ENCODE measurements around the gene PAX4. TPM values are rescaled to one million over a fixed set of nuclear protein-coding genes. Genes with fewer than 3 reads are reported as not detected.

Gene PAX4
- total and polyA plus RNA-seq, 9 of the 15 experiments (the other 6 are each of a cell fraction or from before 2014, with no cell fraction given): not detected

GRCh38 chr7:127654404-127655394 is 36.8 kb upstream of the PAX4 start (continued):
- TF ChIP-seq PKNOX1 (IDR thresholded peaks at IDR 0.05) (peak; percentile 81), MXD1 (CRISPR knock-in tag; IDR thresholded peaks at IDR 0.05; ENCODE audit: borderline replicate concordance, poor library complexity, severe bottlenecking) (no peak), NELFE (IDR thresholded peaks at IDR 0.05; ENCODE audit: insufficient read depth, insufficient read length) (no peak), EP400 (IDR thresholded peaks at IDR 0.05) (no peak), KDM1A (IDR thresholded peaks at IDR 0.05) (peak; percentile 85 to 86), BCOR (IDR thresholded peaks at IDR 0.05) (no peak), ZBTB8A (IDR thresholded peaks at IDR 0.05; ENCODE audit: partially characterized antibody) (no peak), CBFA2T3 (IDR thresholded peaks at IDR 0.05) (peak; percentile 29; the same call in 1 of the 2 replicates), LEF1 (IDR thresholded peaks at IDR 0.05) (no peak), GTF2A2 (tag; IDR thresholded peaks at IDR 0.05) (no peak), ID3 (CRISPR knock-in tag; IDR thresholded peaks at IDR 0.05) (no peak), ID3 (tag; IDR thresholded peaks at IDR 0.05) (no peak), ZNF445 (CRISPR knock-in tag; IDR thresholded peaks at IDR 0.05; ENCODE audit: low read depth) (no peak), HDAC6 (IDR thresholded peaks at IDR 0.05; ENCODE audit: low read depth, low read length) (no peak), TRIM25 (IDR thresholded peaks at IDR 0.05; ENCODE audit: borderline replicate concordance) (no peak), RFX1 (IDR thresholded peaks at IDR 0.05) (no peak), MEIS2 (IDR thresholded peaks at IDR 0.05; ENCODE audit: partially characterized antibody) (peak; percentile 62), ZNF707 (CRISPR knock-in tag; conservative IDR thresholded peaks at IDR 0.05) (no peak)

All from K562 (cell line).